ENCODE results near the gene PRSS50. TPM values are rescaled to one million over a fixed set of nuclear protein-coding genes. Genes with fewer than 3 reads are reported as not detected.

The PRSS50 gene
- total RNA-seq, 1 experiment from 2014 or later: not detected

GRCh38 chr3:46731795-46732194 lies 14.1 kb upstream of the PRSS50 start:
- Histone ChIP-seq H3K9me3 (no peaks in the 10 kb centered on the region), H3K4me1 (no peaks in the 10 kb centered on the region), H3K27me3 (replicated peaks; ENCODE audit: control insufficient read depth, insufficient read depth, low read length) (no peaks in the 10 kb centered on the region), H3K36me3 (ENCODE audit: control insufficient read depth, insufficient read depth, low read length) (no peaks in the 10 kb centered on the region), H3K4me3 (ENCODE audit: low read depth, low read length) (no peak overlapping the region)
- Mint-ChIP-seq H3K27ac (ENCODE audit: unreplicated experiment) (no peak overlapping the region), H3K9me3 (ENCODE audit: unreplicated experiment) (no peaks in the 10 kb centered on the region), H3K4me1 (ENCODE audit: low read depth, unreplicated experiment) (no peaks in the 10 kb centered on the region), H3K36me3 (ENCODE audit: insufficient read depth, unreplicated experiment) (no peaks in the 10 kb centered on the region), H3K4me3 (ENCODE audit: unreplicated experiment) (no peak overlapping the region), H3K27me3 (ENCODE audit: insufficient read depth, unreplicated experiment) (peaks cover 5% of the 10 kb centered on the region)
- BruUV-seq (replicated peaks): no TSS peak
- POLR2A ChIA-PET: no interaction called here
- no peak for TF ChIP-seq CTCF (IDR thresholded peaks at IDR 0.05; ENCODE audit: insufficient read depth in 1 of 2, low read depth in 1 of 2, low read length in 1 of 2, severe bottlenecking in 1 of 2, unreplicated experiment in 1 of 2)
- no peak for DNase-seq
- intact Hi-C loops (cut with micrococcal nuclease; ENCODE audit: unreplicated experiment): loop anchor here (2.0 kb wide), 1 partner anchor 177 kb away; no protein-coding TSS in a partner anchor
- CTCF ChIA-PET: no interaction called here

- no peak for TF ChIP-seq CTCF (IDR thresholded peaks at IDR 0.05; ENCODE audit: insufficient read depth in 1 of 2, low read depth in 1 of 2, low read length in 1 of 2, severe bottlenecking in 1 of 2, unreplicated experiment in 1 of 2)
- no peak overlapping the region for H3K4me3 Mint-ChIP-seq (ENCODE audit: unreplicated experiment)
- Histone ChIP-seq H3K4me3 (ENCODE audit: low read depth, low read length) (no peak overlapping the region), H3K9me3 (no peaks in the 10 kb centered on the region), H3K36me3 (ENCODE audit: control insufficient read depth, insufficient read depth, low read length) (no peaks in the 10 kb centered on the region), H3K4me1 (no peaks in the 10 kb centered on the region), H3K27me3 (replicated peaks; ENCODE audit: control insufficient read depth, insufficient read depth, low read length) (no peaks in the 10 kb centered on the region)
- no peaks in the 10 kb centered on the region for H3K36me3 Mint-ChIP-seq (ENCODE audit: insufficient read depth, unreplicated experiment)
- no peak for DNase-seq
- peaks cover 5% of the 10 kb centered on the region for H3K27me3 Mint-ChIP-seq (ENCODE audit: insufficient read depth, unreplicated experiment)
- intact Hi-C loops (cut with micrococcal nuclease; ENCODE audit: unreplicated experiment): no loop called here
- no peak overlapping the region for H3K27ac Mint-ChIP-seq (ENCODE audit: unreplicated experiment)
- no peaks in the 10 kb centered on the region for H3K9me3 Mint-ChIP-seq (ENCODE audit: unreplicated experiment)
- POLR2A ChIA-PET: no interaction called here
- no peaks in the 10 kb centered on the region for H3K4me1 Mint-ChIP-seq (ENCODE audit: low read depth, unreplicated experiment)
- CTCF ChIA-PET: no interaction called here
- BruUV-seq (replicated peaks): no TSS peak
Observed at GRCh38 chr3:46730819-46731218, 13.2 kb upstream of the PRSS50 start.

- POLR2A ChIA-PET: no interaction called here
- peaks cover 5% of the 10 kb centered on the region for H3K27me3 Mint-ChIP-seq (ENCODE audit: insufficient read depth, unreplicated experiment)
Observed at GRCh38 chr3:46729038-46729437, 11.4 kb upstream of the PRSS50 start.

More at GRCh38 chr3:46729038-46729437, 11.4 kb upstream of the PRSS50 start:
- Mint-ChIP-seq H3K4me1 (ENCODE audit: low read depth, unreplicated experiment) (no peaks in the 10 kb centered on the region), H3K36me3 (ENCODE audit: insufficient read depth, unreplicated experiment) (no peaks in the 10 kb centered on the region), H3K9me3 (ENCODE audit: unreplicated experiment) (no peaks in the 10 kb centered on the region), H3K4me3 (ENCODE audit: unreplicated experiment) (no peak overlapping the region), H3K27ac (ENCODE audit: unreplicated experiment) (no peak overlapping the region)
- TF ChIP-seq CTCF (IDR thresholded peaks at IDR 0.05; ENCODE audit: insufficient read depth in 1 of 2, low read depth in 1 of 2, low read length in 1 of 2, severe bottlenecking in 1 of 2, unreplicated experiment in 1 of 2): no peak
- CTCF ChIA-PET: interaction anchor here (0.6 kb wide), 2 partner anchors 173 to 202 kb away, joined by 3 to 5 read pairs; no protein-coding TSS in a partner anchor
- intact Hi-C loops (cut with micrococcal nuclease; ENCODE audit: unreplicated experiment): no loop called here
- no peak for DNase-seq
- H3K27me3 ChIP-seq (replicated peaks; ENCODE audit: control insufficient read depth, insufficient read depth, low read length): no peaks in the 10 kb centered on the region
- no TSS peak for BruUV-seq (replicated peaks)
- no peaks in the 10 kb centered on the region for H3K9me3 ChIP-seq
- H3K4me3 ChIP-seq (ENCODE audit: low read depth, low read length): no peak overlapping the region
- H3K36me3 ChIP-seq (ENCODE audit: control insufficient read depth, insufficient read depth, low read length): no peaks in the 10 kb centered on the region
- no peaks in the 10 kb centered on the region for H3K4me1 ChIP-seq
